ENCODE results near the gene CEL.
"Not testable (repeated sequence)": the region's sequence is repeated elsewhere in the genome, so short reads cannot be mapped to it uniquely, and the experiment has no call there.

GRCh38 chr9:133062569-133062968, 788 bp downstream of the CEL start:
- not testable (repeated sequence) for TF ChIP-seq CTCF, POLR2A (IDR thresholded peaks at IDR 0.05)
